AML-193 (cell line): Measurements from ENCODE around the gene TFF2.

Source experiments
- DNase-seq, 2 experiments: peaks; one replicate each; lab custom pipeline; 2025; lab: John Stamatoyannopoulos, UW

Gene TFF2

DNA sequence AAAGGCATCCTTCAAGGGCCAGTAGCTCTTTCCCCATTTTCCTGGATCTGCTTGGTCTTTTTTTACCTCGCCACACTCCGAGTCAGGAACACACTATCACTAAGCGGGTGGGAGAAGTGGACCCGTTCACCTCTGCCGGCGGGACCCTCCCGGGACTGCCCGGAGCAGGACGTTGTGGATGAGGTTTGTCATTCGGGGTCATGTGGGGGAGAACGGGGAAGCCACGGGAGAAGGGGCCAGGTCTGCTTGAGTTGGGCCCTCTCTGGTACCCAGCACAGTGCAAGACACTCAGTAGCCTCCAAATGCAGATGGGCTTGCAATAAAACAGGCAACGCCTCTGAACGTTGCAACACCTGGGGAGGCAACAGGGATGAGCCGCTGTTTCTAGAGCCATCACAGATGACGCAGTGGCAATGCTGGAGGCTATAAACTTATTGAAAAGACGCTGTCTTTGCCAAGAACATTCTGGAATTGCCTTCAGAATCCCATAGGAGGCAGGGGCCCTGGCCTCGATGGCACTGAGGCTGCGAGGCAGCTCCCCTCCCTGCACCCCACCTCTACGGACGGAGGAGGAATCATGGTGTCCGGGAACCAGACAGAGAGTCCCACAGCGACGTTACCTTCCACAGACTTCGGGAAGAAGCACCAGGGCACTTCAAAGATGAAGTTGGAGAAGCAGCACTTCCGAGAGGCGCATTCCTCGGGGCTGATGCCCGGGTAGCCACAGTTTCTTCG lies 3.8 kb downstream of the TFF2 start:
- DNase-seq, result no peak

DNA sequence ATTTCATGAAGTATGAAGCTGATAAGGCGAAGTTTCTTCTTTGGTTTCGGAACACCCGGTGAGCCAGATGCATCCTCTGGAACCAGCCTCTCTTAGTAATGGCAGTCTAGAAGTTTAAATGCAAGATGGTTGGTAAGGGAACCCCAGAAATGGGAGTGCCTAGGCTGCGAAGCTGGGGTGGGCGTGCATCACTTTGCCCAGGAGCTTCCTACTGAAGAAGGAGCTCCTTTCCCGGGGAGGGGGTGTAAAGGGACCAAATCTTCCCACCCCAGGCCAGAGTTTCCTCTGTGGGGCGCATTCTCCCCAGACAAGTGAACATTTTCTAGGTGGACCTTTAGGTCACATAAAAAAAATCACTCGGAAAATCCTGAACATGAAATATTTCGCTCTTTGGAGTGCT lies 4.4 kb downstream of the TFF2 start:
- no peak for DNase-seq

DNA sequence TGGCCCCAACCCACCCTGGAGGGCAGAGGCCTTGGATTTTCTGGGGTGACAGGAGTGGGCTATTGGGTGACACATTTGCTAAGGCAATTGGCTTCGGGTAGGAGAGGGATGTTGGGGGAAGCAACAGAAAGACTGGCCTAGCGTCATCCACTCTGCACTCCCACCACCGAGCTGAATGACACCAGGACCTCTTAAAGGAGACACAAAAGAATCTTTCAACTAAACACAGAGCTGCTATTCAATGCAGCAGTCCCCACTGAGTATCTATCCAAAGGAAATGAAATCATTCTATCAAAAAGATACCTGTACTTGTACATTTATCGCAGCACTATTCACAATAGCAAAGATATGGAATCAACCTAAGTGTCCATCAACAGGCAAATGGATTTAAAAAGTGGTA lies 6.2 kb downstream of the TFF2 start:
- DNase-seq, result no peak

DNA sequence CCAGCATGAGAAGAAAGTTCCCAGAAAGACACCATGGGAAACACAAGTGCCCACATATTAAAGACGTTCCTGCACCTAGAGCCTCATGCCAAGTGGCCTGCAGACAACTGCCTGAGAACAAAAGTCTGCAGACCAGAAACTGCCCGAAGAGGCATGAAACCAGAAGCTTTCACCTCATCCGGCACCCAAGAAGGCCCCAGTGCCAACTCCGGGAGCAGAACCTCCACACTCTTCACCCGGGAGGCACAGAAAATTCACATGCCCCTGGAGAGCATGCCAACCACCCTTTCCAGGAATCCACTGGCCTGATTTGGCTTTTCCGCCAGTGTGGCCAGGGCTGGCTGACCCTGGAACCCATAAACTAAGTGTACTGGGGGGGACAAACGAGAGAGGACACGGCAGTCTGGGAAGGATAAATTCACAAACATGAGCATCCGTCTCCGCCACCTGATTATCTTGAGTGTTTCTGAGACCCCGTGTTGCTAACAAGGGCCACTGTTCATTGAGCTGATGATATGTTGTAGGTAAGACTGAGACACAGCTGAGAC lies 6.8 kb downstream of the TFF2 start:
- DNase-seq, result no peak

DNA sequence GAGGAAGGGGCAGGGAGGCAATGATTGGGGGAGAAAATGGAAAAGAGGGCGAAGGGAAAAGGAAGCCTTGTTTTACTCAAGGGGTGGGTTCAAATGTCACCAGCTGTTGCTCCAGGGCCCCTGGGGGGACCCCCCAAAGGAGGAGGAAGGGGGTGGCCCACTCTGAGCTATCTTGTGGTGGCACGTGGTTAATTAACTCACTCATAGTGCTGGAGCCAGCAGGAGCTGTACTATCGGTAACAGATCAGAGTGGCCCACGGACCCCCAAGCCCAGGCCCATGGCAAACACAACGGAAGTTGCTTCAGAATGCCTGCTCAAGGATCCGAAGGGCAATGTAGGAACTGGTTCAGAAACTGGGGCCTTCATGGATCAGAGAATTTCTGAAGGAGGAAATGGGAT lies 7.2 kb downstream of the TFF2 start:
- no peak for DNase-seq

DNA sequence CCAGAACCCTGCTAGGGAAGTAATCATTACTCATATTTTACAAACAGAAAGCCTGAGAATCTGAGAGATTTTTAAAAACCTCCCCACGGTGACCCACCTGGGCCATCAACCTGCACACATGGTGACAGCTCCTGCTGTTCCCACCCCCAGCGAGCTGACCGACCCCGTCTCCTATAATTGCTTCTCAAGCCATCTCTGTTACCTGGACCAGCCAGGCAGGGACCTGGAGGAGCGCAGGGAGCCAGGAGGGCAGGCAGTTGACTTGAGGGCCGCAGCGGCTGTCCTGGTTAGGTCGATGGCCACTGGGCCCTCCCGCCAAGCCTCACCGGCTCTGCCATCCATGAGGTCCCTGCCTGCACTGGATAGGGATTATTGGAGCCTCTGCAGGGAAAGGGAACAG lies 7.7 kb downstream of the TFF2 start:
- DNase-seq, result no peak

DNA sequence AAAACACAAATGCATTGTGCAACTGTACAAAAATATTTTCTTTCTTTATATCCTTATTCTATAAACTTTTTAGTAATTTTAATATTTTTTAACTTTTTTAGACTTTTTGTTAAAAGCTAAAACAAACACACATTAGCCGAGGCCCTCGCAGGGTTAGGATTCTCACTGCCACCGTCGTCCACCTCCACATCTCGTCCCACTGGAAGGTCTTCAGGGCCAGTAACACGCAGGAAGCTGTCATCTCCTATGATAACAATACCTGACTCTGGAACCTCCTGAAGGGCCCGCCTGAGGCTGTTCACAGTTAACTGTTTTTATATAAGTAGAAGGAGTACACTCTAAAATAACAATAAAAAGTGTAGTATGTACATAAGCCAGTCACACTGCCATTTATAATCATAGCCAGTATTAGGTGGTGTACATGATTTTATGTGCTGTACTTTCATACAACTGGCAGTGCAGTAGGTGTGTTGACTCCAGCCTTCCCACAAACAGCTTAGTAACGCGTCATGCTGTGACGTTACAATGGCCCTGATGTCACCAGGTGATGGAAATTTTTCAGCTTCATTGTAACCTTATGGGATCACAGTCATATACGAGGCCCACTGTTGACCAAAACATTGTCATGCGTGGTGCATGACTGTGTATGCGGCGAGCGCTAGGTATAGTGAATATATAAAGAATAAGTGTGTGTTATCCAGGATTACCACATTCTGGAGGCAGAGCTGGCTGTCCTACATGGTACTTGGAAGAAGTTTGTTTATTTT lies 8.8 kb downstream of the TFF2 start:
- no peak for DNase-seq

DNA sequence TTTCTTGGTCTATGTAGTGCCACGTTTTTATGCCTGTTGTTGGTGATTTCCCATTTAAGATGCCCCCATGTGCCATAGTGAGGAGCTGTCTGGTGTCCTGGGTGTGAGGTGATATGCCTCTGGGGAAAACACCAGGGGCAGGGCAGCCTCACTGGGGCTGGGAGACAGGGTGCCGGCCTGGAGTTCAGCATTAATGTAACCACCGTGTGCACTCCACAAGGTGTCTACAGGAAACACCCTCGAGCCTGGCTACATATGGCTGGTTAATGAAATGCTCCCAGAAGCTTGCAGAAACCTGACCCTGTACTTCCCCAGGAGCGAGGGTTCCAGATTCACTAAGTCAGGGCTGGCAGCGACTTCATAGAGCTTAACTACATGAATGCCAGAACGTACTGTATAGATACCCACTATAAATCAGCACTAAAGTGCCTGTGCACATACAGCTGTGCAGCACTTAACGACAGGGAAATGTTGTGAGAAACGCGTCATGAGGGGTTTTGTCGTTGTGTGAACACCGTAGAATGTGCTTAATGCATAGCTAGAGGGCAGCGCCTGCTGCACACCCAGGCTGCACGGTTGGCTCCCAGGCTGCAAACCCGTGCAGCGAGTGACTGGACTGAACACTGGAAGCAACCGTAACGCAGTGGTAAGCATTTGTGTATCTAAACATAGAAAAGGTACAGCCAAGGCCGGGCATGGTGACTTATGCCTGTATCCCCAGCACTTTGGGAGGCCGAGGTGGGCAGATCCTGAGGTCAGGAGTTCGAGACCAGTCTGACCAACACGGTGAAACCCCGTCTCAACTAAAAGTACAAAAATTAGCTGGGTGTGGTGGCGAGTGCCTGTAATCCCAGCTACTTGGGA lies 10.4 kb downstream of the TFF2 start:
- DNase-seq, result no peak

DNA sequence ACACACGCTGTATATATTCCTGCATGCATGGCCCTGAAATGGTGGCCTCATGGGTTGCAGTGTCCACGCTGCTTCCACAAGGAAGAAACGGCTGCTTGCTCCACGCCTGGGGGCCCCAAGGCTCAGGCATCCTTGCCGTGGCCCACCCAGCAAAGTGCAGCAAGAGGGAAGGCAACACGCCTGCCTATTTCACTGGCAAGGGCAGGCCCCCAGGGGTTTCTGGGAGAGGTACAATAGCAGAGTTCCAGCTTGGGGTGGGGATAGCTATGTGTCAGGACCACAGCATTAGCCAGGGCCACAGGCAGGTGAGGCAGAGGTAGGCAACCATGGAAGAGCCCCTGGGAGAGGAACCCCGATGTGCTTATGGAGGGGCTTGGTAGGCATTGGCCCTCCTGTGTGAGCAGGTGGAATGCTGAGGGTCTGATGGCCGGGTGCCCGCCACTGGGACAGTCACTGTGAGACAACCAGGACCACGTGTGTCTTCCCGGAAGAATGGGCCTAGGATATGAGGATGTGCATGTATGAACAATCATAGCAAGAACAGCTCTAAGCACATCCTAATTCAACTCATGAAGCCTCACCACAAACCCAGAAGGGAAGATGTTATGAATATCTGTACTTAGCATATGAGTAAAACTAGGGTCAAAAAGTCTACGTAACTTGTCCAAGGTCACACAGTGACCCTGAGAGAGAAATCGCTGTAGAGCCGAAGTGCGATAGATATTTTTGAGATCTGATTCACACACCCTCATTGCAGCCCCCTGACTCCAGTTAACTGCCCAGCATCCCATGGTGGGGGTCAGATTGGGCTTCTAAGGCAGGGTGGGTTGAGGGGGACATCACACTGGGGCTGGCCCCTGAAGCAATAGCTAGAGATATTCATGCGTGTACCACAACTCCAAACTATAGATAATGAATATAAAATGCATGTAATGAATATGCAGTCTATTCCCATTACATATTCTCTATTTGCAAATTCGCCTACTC lies 11.8 kb downstream of the TFF2 start:
- no peak for DNase-seq

DNA sequence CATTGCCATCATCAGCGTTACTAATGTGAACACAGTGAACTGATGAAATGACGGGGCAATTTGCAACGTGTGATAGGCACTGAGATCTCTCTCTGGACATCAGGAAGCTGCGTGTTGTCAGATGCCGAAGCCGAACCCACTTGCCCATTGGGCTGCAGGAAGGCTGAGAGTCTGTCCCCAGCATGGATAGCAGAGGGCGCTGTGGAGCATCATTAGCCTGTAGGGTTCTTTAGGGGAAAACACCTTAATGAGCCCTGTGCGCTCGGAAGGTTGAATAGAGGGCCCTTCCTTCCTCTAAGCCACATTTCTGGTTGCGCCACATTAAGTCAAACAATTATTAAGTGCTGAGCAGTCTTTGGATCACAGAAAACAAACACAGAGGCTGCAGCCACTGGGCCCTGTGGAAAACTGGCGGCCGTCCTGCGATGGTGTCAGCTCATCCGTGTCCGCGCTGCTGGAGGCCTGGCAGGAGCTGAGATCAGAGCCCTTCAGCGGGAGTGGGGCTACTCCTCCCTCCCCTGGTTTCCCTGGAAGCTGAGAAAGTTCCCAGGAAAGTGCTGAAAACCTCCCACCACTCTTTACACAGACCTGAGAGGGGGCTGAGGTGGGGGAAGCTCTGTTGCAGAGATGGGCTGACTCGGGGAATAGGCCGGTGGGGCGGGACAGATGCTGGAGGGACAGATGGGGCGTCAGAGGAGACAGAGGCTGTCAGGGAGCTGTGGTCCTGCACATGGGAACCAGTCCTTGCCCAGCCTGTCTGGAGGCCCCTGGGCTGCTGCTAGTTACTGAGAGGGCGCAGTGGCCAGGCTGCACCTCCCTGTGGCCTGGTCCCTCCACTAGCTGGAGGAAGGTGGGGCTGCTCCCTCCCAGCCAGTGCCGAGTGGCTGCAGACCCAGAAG lies 12.7 kb downstream of the TFF2 start:
- DNase-seq, result peak; percentile 45 to 50

DNA sequence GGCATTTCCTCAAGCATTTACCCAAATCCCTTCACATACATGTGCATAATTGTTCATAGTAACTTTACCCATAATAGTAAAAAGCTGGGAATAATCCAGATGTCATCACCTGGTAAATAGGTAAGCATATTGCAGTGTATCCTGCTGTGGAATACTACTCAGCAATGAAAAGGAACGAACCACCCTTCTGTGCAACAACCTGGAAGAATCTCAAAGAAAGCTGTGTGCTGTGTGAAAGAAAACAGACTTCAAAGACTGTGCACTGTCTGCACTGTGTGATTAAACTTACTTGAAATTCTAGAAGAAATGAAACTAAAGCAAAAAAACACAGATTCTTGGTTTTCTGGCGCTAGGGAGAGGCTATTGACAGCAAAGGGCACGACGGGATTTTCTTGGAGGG lies 13.5 kb downstream of the TFF2 start:
- DNase-seq, result no peak

DNA sequence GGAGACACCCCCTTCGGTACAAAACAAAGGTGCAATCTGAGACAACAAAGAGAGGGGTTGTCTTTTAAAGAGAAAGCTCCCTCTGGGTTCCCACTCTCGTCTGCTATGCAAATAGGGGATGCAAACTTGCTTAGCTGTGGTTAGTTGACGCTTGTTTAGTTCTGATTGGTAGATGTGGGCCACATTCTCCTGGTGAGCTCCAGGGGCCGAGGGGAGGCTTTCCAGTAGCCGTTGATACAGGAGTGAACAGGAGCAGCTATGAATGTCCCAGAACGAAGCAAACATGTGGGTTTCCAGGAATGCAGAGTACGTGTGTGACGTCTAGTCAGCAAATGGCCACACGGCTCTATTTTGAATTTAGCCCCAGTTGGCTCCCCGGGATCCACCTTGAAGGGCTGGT lies 14.7 kb downstream of the TFF2 start:
- no peak for DNase-seq

DNA sequence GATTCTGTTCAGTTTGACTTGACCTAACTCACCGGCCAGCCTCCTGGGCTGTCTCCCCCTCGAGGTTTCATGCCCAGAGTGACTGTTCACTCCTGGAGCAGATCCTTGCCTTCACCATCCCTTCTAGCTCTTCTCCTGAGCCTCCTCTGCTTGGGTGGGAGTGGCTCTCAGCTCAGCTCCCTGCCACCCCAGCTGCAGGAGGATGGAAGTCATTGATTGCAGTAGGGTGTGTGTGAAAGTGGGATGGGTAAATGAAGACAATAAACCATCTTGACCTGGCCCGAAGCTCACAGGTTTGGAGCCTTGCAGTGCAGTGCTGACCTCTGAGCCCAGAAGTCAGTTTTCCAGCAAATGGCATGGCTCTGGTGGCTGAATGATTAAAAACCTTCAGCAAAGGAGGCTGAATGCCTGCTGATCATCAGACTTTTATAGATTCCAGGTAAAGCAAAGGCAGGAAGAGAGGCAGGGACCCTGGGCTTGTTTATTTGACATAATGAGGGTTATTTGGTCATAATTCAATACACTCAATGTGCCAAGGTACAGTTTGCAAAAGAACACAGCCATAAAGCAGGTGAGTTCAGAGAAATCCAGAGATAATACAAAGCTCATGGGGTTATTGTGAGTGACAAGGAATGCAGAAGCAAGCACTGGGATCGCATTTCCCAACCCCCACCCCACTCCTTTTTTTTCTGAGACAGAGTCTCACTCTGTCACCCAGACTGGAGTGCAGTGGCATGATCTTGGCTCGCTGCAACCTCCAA lies 18.1 kb downstream of the TFF2 start:
- no peak for DNase-seq

DNA sequence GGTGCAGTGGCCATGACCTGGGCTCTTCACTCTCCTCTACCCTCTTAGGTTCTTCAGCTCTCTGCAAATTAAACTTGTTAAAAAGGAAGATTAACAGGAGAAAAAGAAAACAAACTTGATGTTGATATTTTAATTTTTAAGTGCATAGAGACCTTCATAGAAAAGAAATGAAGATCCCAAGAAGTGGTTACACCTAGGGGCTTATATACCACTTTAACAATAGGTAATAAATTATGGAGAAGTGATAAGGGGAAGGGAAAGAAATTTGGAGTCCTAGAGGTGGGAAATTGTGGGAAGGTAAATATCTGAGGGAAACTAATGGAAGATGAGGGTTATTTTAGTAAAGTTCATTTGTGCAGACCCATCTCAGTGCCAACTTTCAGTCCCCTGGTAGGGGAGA lies 19.1 kb downstream of the TFF2 start:
- no peak for DNase-seq

DNA sequence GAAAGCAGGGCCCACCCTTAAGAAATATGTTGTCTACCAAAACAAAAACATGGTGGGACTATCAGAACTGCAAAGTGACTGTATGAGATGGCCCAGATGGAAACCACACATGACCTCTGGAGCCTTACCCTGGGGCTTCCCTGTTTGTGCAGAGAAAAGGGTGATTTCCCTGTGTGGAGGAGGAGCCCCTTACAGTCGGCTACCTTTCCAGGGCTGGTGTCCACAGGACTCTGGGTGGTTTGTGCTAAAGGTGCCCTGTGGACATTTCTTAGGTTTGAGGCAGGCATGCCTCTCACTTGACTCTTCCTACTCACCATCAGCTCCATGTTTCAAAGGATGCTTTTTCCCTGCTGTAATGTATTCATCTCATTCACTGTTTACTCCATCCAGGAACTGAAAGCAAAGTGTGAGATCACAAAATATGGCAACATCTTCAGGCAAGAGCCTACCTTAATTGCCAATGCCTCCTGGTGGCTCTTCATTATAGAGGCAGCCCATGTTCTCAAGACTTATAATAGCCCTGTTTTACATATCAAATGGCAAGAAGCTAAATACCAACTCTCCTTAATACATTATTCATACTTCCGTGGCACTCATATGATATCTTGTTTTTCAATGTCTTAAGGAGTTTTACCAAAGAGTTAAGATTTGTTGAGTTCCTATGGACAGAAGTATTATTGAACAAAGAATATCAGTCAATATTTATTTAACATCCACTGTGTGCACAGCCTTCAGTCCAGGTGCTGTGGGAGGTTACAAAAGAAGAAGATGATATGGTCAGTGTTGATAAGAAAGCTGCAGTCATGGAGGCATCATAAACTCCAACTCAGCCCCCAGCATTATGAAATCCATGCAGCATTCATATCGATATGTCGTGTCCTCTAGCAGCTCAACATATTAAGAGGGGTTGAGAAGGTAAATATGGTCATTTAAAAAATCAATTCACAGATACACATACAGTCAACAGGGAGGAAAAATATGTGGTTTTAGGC lies 20.1 kb downstream of the TFF2 start:
- DNase-seq, result no peak

DNA sequence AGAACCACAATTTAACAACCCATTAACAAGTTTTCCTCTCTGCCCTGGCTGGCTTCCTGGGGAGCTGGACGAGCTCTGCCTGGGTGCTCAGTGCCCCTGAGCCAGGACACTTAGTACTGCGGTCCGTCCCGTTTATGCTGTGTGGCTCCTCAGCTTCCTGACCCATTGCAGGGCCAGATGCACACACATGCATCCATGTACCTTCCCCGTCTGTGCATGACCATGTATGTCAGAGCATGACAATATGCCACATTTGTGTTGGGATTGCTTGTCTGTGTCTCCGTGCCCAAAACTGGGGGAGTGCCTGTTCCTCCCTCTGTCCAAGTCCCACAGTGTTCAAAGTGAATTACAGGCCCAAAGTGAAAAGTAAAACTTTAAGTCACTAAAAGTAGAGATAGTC lies 25.9 kb downstream of the TFF2 start:
- no peak for DNase-seq

DNA sequence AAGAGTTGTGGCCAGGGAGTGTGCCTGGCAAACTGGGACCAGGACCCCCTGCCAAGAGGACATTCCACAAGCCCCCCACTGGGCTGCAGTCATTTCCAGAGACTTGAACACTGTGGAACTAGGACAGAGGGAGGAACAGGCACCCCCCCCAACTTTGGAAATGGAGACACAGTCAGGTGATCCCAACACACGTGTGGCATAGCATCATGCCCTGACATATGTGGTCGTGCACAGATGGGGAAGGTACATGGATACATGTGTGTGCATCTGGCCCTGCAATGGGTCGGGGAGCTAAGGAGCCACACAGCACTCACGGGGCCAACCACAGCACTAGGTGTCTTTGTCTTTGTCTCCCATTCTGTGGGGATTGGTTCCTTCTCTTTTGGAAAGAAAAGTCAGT lies 28.9 kb downstream of the TFF2 start:
- DNase-seq, result no peak

DNA sequence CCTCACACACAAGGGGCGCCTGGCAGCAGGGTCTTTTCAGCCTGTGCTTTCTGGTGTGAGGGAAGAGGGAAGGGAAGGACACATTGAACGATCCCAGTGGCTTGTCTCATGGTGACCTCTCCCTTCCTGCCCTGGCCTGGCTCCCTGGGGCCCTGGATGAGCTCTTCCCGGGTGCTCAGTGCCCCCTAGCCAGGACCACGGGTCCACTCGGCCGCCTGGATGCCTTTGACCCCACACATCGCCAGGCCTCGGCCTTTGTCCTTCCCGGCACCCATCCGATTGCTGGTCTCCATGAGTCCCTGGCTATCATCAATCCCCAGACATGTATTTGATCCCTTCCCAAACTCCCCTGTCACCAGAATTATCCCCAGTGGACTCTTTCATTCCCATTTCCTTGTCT lies 29.6 kb downstream of the TFF2 start:
- no peak for DNase-seq
